Measurements from ENCODE around the gene IQSEC1.

The IQSEC1 gene

DNA sequence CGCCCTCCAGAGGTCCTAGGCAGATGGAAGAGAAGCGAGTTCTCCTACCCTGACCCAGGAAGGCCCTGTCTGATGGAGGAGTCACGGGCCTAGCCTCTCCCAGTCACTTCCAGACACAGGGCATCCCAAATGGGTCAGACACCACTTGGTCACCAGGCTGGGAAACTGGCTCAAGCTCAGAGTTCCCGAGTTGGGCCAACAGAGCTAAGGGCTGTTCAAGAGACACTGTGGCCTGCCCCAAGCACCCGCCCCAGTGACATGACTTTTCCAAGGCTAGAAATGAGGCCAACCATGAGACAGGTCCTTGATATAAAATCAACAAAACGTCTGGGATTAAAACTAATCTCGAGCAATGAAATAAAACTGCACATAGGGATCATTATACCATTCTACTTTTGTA lies 113.8 kb downstream of the IQSEC1 start:
- in situ Hi-C loops (cut with MboI; ENCODE audit: low sequenced_read_pairs) = no loop called here

DNA sequence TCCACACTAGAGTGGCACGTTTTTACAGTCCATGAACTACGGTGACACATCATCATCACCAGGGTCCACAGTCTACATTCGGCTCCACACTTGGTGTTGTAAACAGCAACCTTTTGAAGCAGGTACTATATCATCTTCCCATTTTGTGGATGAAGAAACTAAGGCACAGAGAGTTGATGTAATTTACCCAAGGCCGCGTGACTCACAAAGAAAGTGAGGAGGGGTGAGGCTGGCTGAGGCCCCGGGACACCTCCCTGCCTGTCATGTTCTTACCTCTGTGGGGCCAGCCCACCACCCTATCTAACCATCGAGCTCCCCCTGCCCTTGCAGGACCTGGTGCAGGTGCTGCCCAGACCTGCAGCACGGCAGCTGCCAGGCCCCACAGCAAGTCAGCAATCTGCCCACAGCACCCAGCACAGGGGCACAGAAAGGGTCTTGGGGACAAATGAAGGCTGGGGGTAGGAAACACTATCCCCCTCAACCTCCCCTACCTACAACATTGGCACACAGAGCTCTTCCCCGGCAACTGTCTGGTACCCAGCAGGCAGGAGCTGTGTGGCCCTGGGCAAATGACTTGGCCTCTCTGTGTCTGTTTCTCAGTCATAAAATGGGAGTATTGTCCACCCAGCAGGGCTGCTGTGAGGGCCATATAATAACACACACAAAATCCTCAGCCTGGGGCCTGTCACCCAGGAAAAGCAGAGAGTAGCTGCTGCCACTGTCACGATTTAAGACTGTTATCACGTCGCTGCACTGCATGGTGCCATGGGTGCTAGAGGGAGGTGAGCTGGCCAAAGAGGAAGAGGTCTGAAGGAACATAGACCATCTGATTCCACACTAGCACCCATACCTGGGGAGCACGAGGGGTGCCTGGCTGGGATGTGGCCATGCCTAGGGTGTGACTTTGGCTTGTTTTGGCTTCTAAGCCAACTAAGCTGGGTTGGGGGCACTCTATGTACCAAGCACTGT lies 115.1 kb downstream of the IQSEC1 start:
- in situ Hi-C loops (cut with MboI; ENCODE audit: low sequenced_read_pairs) = no loop called here

DNA sequence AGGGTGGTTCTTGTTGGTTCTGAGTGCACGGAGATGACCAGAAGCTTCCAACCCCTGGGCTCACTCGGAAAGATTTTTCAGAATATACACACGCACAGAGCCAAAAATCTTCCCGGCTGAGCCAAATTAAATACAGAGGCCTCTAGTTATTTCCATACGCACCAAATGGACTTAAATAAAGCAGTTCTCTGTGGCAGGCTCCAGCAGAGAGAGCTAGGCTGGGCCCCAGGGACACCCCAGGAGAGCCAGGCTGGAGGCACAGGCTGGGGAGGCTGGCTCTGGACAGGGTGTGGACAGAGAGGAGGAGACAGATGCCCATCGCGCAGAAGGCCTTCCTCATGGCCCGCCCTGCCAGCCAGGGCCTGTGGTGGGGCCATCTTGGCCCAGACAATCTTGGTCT lies 115.9 kb downstream of the IQSEC1 start:
- in situ Hi-C loops (cut with MboI; ENCODE audit: low sequenced_read_pairs) = no loop called here

DNA sequence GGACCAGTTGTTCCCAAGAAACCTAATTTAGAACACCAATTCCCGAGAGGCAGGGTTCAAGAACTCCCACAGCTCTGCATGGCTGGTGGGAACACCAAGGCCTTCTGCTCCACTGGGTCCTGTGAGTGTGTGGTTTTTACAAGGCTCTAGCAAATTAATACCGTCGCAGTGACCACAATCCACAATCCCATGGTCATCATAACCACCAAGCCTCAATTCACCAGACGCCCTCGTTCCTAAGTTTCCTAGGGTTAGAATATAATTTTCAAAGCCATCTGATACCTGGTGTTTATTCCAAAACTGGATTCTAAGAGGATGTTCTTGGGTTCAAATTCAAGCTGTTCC lies 116.9 kb downstream of the IQSEC1 start:
- in situ Hi-C loops (cut with MboI; ENCODE audit: low sequenced_read_pairs) = no loop called here

DNA sequence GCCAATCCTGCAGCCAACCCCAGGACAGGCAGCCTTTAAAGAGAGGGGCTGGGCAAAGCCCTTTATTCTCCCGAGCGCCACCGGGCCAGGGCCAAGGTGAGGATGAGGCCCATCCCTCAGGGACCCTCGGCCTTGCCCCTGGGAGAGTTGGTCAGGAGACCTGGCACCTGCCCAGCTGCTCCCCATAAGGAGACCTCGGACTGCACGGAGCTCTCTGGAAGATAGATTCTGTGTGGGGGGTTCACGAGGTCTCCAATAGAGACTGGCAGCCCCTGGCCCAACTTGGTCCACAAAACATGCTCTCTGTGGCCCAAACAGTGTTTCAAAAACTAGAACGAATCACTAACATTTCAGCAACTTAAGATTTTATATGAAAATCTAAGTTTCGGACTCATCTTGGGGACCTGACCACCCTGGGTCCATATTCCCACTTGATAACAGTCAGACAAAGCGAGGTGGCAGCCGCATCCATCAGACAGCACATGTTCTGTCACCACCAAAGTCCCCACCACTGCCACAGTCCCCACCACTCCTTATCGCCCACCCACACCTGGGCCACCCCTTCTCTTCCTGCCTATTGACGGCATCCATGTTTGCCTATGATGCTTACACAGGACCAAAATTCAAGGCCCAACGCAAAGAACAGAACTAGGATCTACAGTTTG lies 117.4 kb downstream of the IQSEC1 start:
- in situ Hi-C loops (cut with MboI; ENCODE audit: low sequenced_read_pairs) = no loop called here

DNA sequence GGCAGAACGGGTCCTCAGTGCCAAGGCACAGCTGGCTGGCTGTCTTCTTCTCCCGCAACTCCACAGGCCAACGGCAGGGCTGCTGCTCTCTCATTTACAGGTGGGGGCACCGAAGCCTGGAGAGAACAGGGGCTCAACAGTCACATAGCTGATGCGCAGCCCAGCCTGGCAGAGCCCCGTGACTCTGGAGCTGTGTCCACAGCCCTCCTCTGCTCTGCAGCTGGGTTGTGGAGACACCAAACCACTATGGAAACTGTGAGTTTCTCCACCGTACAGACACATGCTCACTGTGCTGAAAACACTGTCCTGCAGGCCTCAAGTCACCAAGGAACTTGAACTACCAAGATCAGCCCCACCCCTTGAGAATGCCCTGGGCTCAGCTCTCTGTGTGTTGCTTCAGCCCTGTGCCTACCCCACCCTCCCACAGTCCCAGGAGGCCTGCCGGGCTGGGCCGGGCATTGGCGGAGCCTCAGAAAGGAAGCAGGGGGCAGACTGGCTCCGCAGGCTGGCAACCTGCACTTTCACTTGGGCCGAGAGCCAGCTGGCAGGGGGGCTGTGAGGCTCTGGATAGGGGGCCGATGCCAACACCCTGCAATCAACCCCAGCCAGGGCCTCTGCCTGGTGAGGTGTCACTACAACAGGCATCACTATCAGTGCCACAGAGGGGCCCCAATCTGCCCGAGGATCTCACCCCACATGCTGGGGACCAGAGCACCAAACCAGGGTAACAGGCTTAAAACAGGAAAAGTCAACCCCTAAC lies 118.2 kb downstream of the IQSEC1 start:
- in situ Hi-C loops (cut with MboI; ENCODE audit: low sequenced_read_pairs) = no loop called here

DNA sequence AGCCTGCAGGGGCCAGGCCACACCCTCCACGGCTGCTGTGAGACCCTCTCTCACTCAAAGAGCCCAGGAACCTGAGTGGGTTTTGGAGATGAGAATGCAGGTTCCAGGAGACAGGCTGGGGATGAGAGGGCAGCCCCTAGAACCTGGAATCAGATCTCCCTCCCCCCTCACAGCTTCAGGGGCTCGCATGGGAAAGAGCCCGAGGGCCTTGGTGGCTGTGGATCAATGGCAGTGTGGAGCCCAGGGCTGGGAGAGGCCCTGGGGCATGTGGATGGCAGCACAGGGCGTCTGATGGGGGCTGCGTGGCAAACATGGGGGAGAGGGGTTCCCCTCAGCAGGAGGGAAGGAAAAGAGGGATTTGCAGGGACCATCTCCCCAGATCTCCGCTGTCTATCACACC lies 119.0 kb downstream of the IQSEC1 start:
- in situ Hi-C loops (cut with MboI; ENCODE audit: low sequenced_read_pairs) = no loop called here

DNA sequence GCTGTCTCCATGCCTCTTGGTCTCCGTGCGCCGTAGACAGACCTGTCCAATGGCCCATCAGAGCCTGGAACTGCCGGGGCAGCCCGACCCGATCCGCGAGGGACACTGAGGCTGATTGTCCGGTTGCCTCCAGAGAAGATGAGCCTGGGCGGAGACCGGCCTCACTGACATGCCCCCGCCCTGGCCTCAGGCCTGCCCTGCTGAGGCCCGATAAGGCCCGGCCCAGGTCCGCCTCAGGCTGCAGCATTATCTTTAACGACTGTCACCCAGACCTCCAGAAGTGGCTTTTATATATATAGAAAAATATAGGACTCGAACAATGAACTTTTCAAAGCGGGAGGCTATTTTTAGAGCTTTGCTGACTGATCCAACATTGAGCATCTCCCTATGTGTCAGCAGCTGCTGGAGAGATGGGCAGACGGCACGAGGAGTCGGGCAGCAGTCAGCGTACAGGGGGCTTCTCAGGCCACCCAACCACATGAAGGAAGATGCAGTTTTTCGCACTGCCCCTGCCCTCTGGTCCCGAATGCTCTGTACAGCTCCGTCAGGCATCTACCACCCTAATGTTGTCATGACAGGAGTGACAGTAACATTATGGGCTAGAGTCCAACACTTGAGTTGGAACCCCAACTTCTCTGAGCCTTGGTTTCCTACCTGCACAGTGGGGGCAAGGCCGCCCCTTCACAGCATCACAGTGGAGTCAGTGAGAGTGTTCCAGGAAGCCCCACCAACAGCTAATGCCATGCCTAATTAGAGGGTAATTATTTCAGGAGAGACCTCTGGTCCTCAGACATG lies 119.8 kb downstream of the IQSEC1 start:
- in situ Hi-C loops (cut with MboI; ENCODE audit: low sequenced_read_pairs) = no loop called here

DNA sequence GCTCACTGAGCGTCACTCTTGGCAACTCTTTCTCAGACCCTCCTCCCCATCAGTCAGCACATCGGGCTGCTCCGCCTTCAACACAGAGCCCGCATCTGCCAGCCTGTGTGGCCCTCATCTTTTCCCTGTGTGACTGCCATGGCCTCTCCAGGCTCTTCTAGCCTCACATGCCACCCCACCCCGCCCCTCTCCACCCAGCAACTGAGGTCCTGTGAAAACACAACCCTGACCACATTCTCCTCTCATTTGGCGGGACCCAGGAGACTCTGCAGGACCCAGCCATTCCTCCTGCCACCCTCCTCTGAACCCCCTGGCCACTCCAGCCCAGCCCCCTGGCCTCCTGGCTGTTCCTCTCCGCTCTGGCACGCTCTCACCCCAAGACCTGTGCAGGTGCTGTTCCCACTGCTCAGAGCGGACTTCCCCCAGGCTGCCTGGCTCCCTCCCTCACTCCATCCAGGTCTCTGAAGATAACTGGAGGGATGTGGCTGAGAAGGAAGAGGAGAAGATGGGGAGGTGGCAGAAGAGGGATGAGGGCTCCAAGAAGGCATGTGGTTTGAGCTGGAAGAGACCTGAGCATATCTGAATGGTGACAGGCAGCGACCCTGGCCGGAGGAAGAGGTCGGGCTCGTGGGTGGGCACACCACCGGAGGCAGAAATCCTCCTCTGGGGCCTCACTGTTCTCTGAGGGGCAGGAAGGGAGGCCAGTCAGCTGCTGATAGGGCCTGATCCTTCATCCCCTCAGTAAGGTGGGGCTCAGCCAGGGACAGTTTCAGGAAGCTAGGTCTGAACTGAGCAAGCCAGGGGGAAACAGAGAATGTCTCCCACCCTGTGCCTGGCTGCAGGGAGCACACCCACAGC lies 120.7 kb downstream of the IQSEC1 start:
- in situ Hi-C loops (cut with MboI; ENCODE audit: low sequenced_read_pairs) = no loop called here

DNA sequence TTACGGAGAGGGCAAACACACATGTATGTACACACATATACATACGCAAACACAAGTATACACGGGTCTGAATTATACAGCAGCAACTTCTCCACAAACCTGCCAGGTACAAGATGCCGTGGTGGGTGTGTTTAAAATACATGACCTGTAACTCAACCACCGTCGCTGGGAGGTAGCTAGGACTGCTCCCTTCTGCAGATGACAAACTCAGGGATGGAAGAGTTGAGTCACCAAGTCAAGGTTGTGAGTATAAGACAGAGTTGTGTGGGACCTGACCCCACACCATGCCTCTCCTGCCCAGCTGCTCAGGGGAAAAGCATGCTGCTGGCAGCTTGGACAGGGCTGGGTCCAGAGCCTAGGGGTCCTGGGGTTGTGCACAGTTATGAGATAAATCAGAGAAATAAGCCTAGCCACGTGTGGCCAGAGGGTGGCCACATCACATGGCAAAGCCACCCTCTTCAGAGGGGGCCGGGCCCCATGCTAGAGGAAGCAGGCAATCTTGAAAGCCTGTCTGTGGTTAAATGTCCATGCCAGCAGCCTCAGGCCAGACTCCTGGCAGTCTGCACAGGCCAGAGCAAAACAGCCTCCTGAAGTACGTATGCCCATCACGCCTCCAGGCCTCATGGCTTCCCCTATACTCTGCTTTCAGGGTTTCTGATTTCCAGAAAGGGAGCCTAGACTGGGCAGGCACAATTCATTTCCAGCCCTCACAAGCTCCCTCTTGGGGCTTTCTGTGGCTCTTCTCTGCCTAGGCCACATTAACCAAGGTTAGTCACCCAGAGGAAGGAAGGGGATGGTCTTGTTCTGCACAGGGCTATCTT lies 124.1 kb downstream of the IQSEC1 start:
- in situ Hi-C loops (cut with MboI; ENCODE audit: low sequenced_read_pairs) = no loop called here

DNA sequence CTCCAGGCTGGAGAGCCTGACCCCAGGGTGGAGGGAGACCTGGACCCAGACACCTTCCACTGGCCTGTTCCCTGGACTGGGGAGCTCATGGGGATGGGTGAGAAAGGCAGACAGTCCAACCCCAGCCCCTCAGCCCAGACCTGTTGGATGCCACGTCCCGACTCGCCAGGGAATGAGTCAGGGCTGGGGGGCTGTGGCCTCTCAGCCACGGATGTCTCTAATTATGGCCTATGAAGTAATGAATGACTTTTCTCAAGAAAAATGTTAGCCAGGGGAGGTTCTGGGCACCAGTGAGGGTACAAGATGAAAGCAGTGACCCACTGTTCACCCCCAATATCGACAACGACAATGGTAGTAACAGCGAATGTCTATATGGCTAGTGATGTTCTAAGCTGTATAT lies 124.9 kb downstream of the IQSEC1 start:
- in situ Hi-C loops (cut with MboI; ENCODE audit: low sequenced_read_pairs) = no loop called here

DNA sequence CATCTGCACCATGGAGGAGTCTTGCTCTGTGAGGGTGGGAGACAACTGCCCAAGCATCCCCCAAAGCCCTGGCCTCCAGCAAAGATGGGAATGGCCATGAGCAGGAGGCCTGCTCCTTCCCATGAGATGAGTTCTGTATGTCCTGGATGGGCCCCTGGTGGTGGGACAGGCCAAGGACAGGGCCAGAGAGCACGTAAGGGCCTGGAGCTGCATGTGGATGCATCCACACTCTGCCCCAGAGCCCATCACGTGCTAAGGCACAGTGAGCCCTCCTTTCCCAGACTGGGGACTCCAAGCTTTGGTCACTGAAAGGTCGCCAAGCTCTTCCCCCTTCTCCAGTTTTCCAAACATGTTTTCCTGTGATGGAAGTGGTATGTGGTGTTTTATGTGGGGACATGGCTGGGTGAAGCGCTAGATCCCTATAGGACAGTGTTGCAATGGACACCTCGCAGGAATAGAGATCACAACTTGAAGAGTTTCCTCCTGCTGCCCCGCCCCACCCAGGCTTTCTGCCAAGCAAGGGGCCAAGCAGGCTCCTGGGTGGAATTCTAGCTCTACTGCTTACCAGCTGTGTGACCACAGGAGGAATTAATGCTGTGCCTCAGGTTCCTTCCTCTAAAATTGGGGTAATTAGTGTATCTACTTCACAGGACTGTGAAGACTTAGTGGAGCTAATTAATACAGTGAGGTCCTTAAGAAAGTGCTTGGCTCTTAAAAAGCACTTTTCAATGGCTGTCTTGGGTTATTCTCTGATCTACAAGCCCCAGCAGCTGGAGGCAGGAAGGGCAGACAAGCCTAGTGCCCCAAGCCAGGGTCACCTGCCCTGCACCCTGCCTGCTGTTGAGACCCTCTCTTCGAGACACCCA lies 125.5 kb downstream of the IQSEC1 start:
- in situ Hi-C loops (cut with MboI; ENCODE audit: low sequenced_read_pairs) = no loop called here

DNA sequence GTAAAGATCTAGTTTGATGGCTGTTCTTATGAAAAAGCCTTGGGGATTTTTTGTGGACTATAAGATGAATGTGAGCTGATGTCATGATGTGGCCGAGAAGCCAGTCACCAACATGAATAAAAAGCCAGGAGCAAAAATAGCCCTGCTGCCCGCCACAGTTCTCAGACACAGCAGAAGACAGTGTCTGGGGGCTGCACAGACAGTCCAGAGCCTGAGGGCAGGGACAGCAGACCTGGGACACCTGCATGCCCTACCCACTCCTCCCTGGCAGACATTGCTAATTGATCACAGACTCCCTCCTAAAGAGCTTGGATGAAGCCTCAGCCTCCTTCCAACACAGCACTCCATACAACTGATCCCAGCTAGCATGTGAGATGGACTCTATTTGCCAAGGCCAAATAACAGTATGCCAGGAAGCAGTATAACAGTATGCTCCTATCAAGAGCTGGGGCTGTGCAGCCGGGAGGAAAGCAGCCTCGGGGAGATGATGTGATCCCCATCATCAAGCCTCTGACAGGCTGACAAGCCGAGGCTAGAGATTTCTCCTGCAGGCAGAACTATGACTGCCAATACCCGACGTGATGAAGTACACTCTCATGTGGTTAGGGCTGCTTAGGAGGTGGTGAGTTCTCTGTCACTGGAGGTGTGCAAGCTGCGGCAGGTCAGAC lies 126.4 kb downstream of the IQSEC1 start:
- in situ Hi-C loops (cut with MboI; ENCODE audit: low sequenced_read_pairs) = no loop called here

DNA sequence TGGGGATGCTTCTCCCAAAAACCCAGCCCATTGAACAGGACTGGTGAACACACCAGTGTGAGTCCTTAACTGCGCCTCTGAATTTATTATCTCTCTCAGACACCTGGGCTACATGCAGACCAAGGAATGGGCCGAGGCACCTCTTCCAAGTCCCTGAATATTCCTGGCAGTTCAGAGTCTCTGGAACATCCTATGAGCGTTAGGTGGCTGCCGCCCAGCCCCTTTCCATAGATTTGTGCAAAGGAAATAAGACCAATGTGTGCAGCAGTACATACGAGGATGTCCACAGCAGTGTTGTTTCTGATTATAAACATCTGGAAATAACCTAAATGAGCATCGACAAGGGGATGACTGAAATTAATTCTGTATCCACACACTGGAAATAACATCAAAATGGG lies 127.0 kb downstream of the IQSEC1 start:
- in situ Hi-C loops (cut with MboI; ENCODE audit: low sequenced_read_pairs) = no loop called here

DNA sequence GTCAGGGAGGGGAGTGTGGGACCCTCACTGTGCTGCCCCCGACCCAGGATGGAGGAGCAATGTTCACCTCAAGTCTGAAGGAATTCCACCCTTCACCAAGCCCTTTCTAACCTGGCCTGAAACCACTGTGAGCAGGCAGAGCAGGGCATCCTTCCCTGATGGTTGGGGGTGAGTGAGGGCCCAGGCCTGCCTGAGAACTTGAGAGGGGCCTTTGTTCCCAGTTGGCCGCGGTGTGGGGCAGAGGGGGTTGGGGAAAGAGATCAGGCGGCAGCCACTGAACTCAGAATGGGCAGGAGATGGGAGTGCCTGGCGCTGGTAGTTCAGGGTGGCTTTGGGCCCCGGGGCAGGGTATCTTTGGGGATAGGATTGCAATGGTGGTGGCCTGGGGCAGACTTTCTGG lies 128.4 kb downstream of the IQSEC1 start:
- in situ Hi-C loops (cut with MboI; ENCODE audit: low sequenced_read_pairs) = no loop called here

DNA sequence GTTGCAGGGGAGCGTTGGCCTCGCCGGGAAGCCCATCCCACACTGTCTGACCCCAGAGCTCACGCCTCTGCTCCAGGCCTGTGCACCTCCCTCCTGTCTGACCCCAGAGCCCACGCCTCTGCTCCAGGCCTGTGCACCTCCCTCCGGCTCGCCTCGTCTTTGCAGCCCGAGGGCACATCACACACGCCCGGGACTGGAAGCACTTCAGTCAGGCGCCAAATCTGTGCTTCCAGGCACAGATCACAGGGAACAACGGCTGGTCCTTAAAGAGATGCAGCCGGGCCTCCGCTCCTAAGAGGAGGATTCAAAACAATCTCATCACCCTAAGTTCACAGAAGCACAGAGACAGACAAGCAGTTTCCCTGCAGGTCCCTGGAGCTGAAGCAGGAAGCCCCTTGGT lies 128.8 kb downstream of the IQSEC1 start:
- in situ Hi-C loops (cut with MboI; ENCODE audit: low sequenced_read_pairs) = no loop called here

DNA sequence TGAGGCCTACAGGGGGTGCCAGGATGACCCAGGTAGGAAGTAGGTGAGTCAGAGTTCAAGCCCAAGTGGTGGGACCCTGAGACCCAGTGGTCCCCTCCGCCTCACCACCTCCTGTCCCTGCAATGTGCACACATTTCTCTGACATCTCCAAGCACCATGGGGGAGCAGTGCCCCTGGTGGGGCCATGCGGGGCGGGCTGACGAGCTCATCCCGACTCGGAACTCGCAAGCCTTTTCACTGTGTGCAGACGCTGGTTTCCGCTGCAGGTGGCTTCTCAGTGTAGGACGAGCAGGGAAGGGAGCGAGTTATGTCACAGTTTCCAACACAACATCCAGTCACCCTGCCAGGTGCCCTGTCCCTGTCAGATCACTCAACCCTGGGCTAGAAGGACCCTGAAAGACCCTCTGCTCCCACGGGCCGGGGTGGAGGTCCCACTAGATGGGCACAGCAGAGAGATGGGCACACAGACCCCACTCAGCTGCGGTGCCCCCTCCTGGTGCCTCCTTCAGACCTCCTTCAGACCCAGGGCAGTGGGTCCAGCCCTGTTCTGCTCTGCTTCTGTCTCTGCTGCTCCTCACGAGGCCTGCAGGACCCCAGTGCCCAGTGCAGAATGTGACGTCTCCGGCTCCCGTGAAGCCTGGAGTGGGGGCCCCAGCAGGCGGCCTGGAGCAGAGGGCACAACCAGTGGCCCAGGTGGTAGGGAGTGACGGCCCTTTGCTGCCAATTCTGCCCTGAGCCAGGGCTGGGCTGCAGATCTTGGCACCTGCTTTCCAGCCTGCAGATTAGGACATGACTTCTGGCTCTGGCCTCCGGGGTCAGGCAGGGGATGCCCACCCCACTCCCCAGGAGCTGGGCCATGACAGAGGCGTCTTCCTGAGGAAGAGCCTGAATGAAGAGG lies 129.9 kb downstream of the IQSEC1 start:
- in situ Hi-C loops (cut with MboI; ENCODE audit: low sequenced_read_pairs) = no loop called here
